H9 (cell line): ENCODE measurements around the gene CDH23. TPM values are rescaled to one million over a fixed set of nuclear protein-coding genes. Genes with fewer than 3 reads are reported as not detected.
A peak's percentile ranks its signal among the peaks of the same experiment; 100 is the strongest.

Source experiments
- DNase-seq: peaks from one replicate; pipeline ENCODE4 v3.0.0-alpha.2; 2017
- H2AFZ ChIP-seq: one replicate; pipeline ENCODE4 v1.6.1; 2013; ENCODE audit warnings: mild to moderate bottlenecking, low read length, control low read depth, moderate library complexity
- H2AK5ac ChIP-seq: 2 replicates; pipeline ENCODE4 v1.6.1; 2013; ENCODE audit warnings: low read length, control low read depth, mixed read lengths; ENCODE audit not compliant: insufficient read length
- H2BK120ac ChIP-seq: one replicate; pipeline ENCODE4 v1.6.1; 2013; ENCODE audit warnings: low read depth, mild to moderate bottlenecking, low read length, control low read depth, inconsistent platforms; ENCODE audit not compliant: poor library complexity, severe bottlenecking
- H2BK12ac ChIP-seq: 2 replicates; pipeline ENCODE4 v1.6.1; 2013; ENCODE audit warnings: low read length, control low read depth, mixed read lengths, low read depth; ENCODE audit not compliant: insufficient read length
- H2BK15ac ChIP-seq: 2 replicates; pipeline ENCODE4 v1.6.1; 2013; ENCODE audit warnings: low read depth, low read length, control low read depth
- H2BK20ac ChIP-seq: one replicate; pipeline ENCODE4 v1.6.1; 2013; ENCODE audit warnings: low read depth, mild to moderate bottlenecking, low read length, control low read depth, inconsistent platforms; ENCODE audit not compliant: poor library complexity, severe bottlenecking
- H2BK5ac ChIP-seq: 2 replicates; pipeline ENCODE4 v1.6.1; 2013; ENCODE audit warnings: low read length, control low read depth, mixed read lengths; ENCODE audit not compliant: insufficient read length
- H3K14ac ChIP-seq: 2 replicates; pipeline ENCODE4 v1.6.1; 2013; ENCODE audit warnings: low read length, control low read depth; ENCODE audit not compliant: insufficient read depth
- H3K18ac ChIP-seq: 2 replicates; pipeline ENCODE4 v1.6.1; 2013; ENCODE audit warnings: low read depth, mild to moderate bottlenecking, mixed read lengths, low read length, control low read depth; ENCODE audit not compliant: insufficient read length
- H3K23ac ChIP-seq: 2 replicates; pipeline ENCODE4 v1.6.1; 2013; ENCODE audit warnings: low read length, control low read depth, mixed read lengths, low read depth; ENCODE audit not compliant: insufficient read length
- H3K23me2 ChIP-seq: 2 replicates; pipeline ENCODE4 v1.6.1; 2013; ENCODE audit warnings: low read depth, mild to moderate bottlenecking, mixed read lengths, low read length, control low read depth; ENCODE audit not compliant: insufficient read length, poor library complexity, severe bottlenecking
- H3K27ac ChIP-seq: 2 replicates; pipeline ENCODE4 v1.5.1; 2013; ENCODE audit warnings: low read length, control low read depth, mixed read lengths, low read depth; ENCODE audit not compliant: insufficient read length
- H3K27me3 ChIP-seq: 2 replicates; pipeline ENCODE4 v1.6.1; 2013; ENCODE audit warnings: low read length, control low read depth, inconsistent platforms; ENCODE audit not compliant: insufficient read depth
- H3K4ac ChIP-seq: 2 replicates; pipeline ENCODE4 v1.6.1; 2013; ENCODE audit warnings: low read depth, mild to moderate bottlenecking, control low read depth, inconsistent platforms, low read length, moderate library complexity
- H3K4me1 ChIP-seq: 2 replicates; pipeline ENCODE4 v1.6.1; 2013; ENCODE audit warnings: low read length, control low read depth, inconsistent platforms; ENCODE audit not compliant: insufficient read depth
- H3K4me2 ChIP-seq: 2 replicates; pipeline ENCODE4 v1.6.1; 2013; ENCODE audit warnings: low read length, control low read depth, mixed read lengths; ENCODE audit not compliant: insufficient read length, insufficient read depth
- H3K56ac ChIP-seq: 2 replicates; pipeline ENCODE4 v1.6.1; 2013; ENCODE audit warnings: low read depth, mild to moderate bottlenecking, mixed read lengths, low read length, control low read depth; ENCODE audit not compliant: insufficient read length
- H3K79me1 ChIP-seq: 2 replicates; pipeline ENCODE4 v1.6.1; 2013; ENCODE audit warnings: low read depth, mild to moderate bottlenecking, moderate library complexity, low read length, control low read depth, inconsistent platforms; ENCODE audit not compliant: insufficient read depth, poor library complexity, severe bottlenecking
- H3K79me2 ChIP-seq: 2 replicates; pipeline ENCODE4 v1.6.1; 2013; ENCODE audit warnings: low read length, control low read depth, inconsistent platforms; ENCODE audit not compliant: insufficient read depth
- H3K9ac ChIP-seq: 2 replicates; pipeline ENCODE4 v1.6.1; 2013; ENCODE audit warnings: low read length, control low read depth, mixed read lengths; ENCODE audit not compliant: insufficient read length; ENCODE audit errors: extremely low read depth
- H3K9me3 ChIP-seq: one replicate; pipeline ENCODE4 v1.6.1; 2013; ENCODE audit warnings: low read depth, low read length, inconsistent platforms; ENCODE audit not compliant: control insufficient read depth
- H3T11ph ChIP-seq: one replicate; pipeline ENCODE4 v1.6.1; 2013; ENCODE audit warnings: mild to moderate bottlenecking, low read length, control low read depth, inconsistent platforms
- H4K20me1 ChIP-seq: one replicate; pipeline ENCODE4 v1.6.1; 2013; ENCODE audit not compliant: control insufficient read depth, insufficient read length, insufficient read depth
- H4K5ac ChIP-seq: 2 replicates; pipeline ENCODE4 v1.6.1; 2013; ENCODE audit warnings: low read depth, mild to moderate bottlenecking, mixed read lengths, low read length, control low read depth; ENCODE audit not compliant: insufficient read length
- H4K8ac ChIP-seq: replicated peaks from 2 replicates; pipeline ENCODE4 v1.6.1; 2013; ENCODE audit warnings: low read length, control low read depth, mixed read lengths, low read depth; ENCODE audit not compliant: insufficient read length
- H4K91ac ChIP-seq: 2 replicates; pipeline ENCODE4 v1.6.1; 2013; ENCODE audit warnings: low read depth, mild to moderate bottlenecking, moderate library complexity, mixed read lengths, low read length, control low read depth; ENCODE audit not compliant: insufficient read length
- H3K27ac Mint-ChIP-seq, 3 experiments: 2 replicates in 2 of 3; 3 replicates in 1 of 3; pipeline ENCODE4 v1.8.0; 2020 to 2021; ENCODE audit warnings: mixed read lengths in 3 of 3, mild to moderate bottlenecking in 1 of 3, moderate library complexity in 1 of 3
- H3K27me3 Mint-ChIP-seq: 2 replicates; pipeline ENCODE4 v1.8.0; 2021; ENCODE audit warnings: low read depth, mild to moderate bottlenecking, moderate library complexity, mixed read lengths
- H3K36me3 Mint-ChIP-seq, 3 experiments: 2 replicates in 2 of 3; 3 replicates in 1 of 3; pipeline ENCODE4 v1.8.0; 2020 to 2021; ENCODE audit warnings: low read depth in 3 of 3, mixed read lengths in 3 of 3; ENCODE audit not compliant: insufficient read depth in 1 of 3
- H3K4me1 Mint-ChIP-seq, 2 experiments: 2 replicates each; pipeline ENCODE4 v1.8.0; 2020; ENCODE audit warnings: mixed read lengths in 2 of 2
- H3K4me3 Mint-ChIP-seq, 2 experiments: 2 replicates in 1 of 2; 3 replicates in 1 of 2; pipeline ENCODE4 v1.8.0; 2020 to 2021; ENCODE audit warnings: mild to moderate bottlenecking in 2 of 2, mixed read lengths in 2 of 2, moderate library complexity in 1 of 2
- H3K9me3 Mint-ChIP-seq, 2 experiments: 2 replicates in 1 of 2; 3 replicates in 1 of 2; pipeline ENCODE4 v1.8.0; 2020; ENCODE audit warnings: mild to moderate bottlenecking in 2 of 2, mixed read lengths in 2 of 2, moderate library complexity in 1 of 2
- CTCF ChIP-seq: fragments of 200-600 bp; sonication (generic); conservative IDR thresholded peaks from 3 replicates; pipeline ENCODE4 v1.8.0; 2021; ENCODE audit warnings: antibody characterized with exemption, mild to moderate bottlenecking
- WGBS: extraction: QIAGEN DNeasy Blood & Tissue Kit; methylation state at CpG from one replicate; pipeline ENCODE4 v1.1.7; 2013; ENCODE audit warnings: missing lambda C conversion rate, low lambda C conversion rate, mixed read lengths; ENCODE audit not compliant: insufficient read length; ENCODE audit errors: extremely low coverage; 5-methylcytosine and 5-hydroxymethylcytosine counted together
- total RNA-seq: library from RNA; stranded (reverse); gene quantifications from 2 replicates; pipeline ENCODE4 v1.2.1, GENCODE V29; 2021

CDH23 gene
- total RNA-seq, 1 experiment from 2014 or later: 2.1 TPM

DNA sequence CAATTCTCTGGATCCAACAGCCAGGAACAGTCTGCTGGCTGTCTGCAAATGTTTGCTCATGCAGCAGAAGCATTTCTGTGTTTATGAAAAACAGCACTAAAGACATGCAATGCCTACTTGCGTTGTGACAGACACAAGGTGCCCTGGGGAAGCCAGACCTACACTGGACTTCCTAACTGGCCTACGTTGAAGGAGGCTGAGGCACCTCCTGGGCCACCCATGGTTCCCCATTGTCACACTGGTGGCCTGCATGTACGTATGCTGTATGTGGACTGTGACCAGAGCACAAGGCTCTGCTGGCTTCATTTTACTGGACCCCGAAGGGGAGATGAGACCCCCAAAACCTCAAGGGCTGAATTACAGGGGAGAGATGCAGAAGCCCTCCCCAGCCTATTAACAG lies 426.6 kb downstream of the CDH23 start:
- Mint-ChIP-seq H3K27ac (peak overlapping the region in 1 of 3 experiments; percentile 16; a peak in 1 of 7 replicates), H3K36me3 (peaks cover 40 to 85% (median 85%) of the 10 kb centered on the region in 3 experiments), H3K27me3 (no peaks in the 10 kb centered on the region), H3K4me3 (no peak overlapping the region), H3K4me1 (no peaks in the 10 kb centered on the region), H3K9me3 (no peaks in the 10 kb centered on the region)
- no peak overlapping the region for H3K23ac ChIP-seq
- no peak overlapping the region for H4K5ac ChIP-seq
- no peak for DNase-seq
- H2AK5ac ChIP-seq: no peak overlapping the region
- H4K20me1 ChIP-seq: no peaks in the 10 kb centered on the region
- no peak overlapping the region for H2AFZ ChIP-seq
- no peak overlapping the region for H3K56ac ChIP-seq
- H3K79me1 ChIP-seq: no peaks in the 10 kb centered on the region
- no CpG with 5 or more reads among the region's 4 CpGs for WGBS
- H3K27ac ChIP-seq: peak overlapping the region; percentile 19
- H3K14ac ChIP-seq: no peak overlapping the region
- H4K91ac ChIP-seq: no peak overlapping the region
- H3T11ph ChIP-seq: no peak overlapping the region
- no peak overlapping the region for H2BK120ac ChIP-seq
- H2BK12ac ChIP-seq: no peak overlapping the region
- TF ChIP-seq CTCF: no peak
- H3K4ac ChIP-seq: no peak overlapping the region
- no peaks in the 10 kb centered on the region for H3K27me3 ChIP-seq
- no peak overlapping the region for H4K8ac ChIP-seq
- H3K18ac ChIP-seq: no peak overlapping the region
- H3K9ac ChIP-seq: no peak overlapping the region
- H2BK5ac ChIP-seq: no peak overlapping the region
- H3K23me2 ChIP-seq: no peaks in the 10 kb centered on the region
- H2BK15ac ChIP-seq: no peak overlapping the region
- no peak overlapping the region for H3K4me2 ChIP-seq
- H3K9me3 ChIP-seq: no peaks in the 10 kb centered on the region
- peaks cover 5% of the 10 kb centered on the region; the same call in 1 of the 2 replicates for H3K4me1 ChIP-seq
- no peak overlapping the region for H2BK20ac ChIP-seq
- no peaks in the 10 kb centered on the region for H3K79me2 ChIP-seq
